IPS-NIHi7 (cell line): ENCODE data around the gene UBE2Z.
A peak's percentile ranks its signal among the peaks of the same experiment; 100 is the strongest.
"Not testable (repeated sequence)": the region's sequence is repeated elsewhere in the genome, so short reads cannot be mapped to it uniquely, and the experiment has no call there.

Experiments
- DNase-seq: peaks from one replicate; pipeline ENCODE4 v3.0.0; 2012; ENCODE audit warnings: mixed read lengths; ENCODE audit errors: extremely low spot score

The UBE2Z gene

GRCh38 chr17:48908047-48908843, at the start of gene UBE2Z:
Gene UBE2Z (plus strand): TSS chr17:48908407. CDS start chr17:48908504, 97 bp downstream.
- DNase-seq, result peak; percentile 96

- no peak for DNase-seq
Measured at GRCh38 chr17:48860034-48860433, 48.2 kb upstream of the UBE2Z start.

GRCh38 chr17:48860456-48860855, 47.8 kb upstream of the UBE2Z start:
- DNase-seq, result no peak

- DNase-seq, result no peak
Measured at GRCh38 chr17:48868916-48869500, 39.2 kb upstream of the UBE2Z start.

- no peak for DNase-seq
Measured at GRCh38 chr17:48869821-48870318, 38.3 kb upstream of the UBE2Z start.

GRCh38 chr17:48871035-48871550, 37.1 kb upstream of the UBE2Z start:
- DNase-seq, result no peak

GRCh38 chr17:48871551-48872351, 36.5 kb upstream of the UBE2Z start:
- DNase-seq, result no peak

- not testable (repeated sequence) for DNase-seq
Measured at GRCh38 chr17:48872409-48872808, 35.8 kb upstream of the UBE2Z start.

- DNase-seq, result no peak
Measured at GRCh38 chr17:48873209-48873608, 35.0 kb upstream of the UBE2Z start.

- no peak for DNase-seq
Measured at GRCh38 chr17:48873696-48874443, 34.3 kb upstream of the UBE2Z start.

GRCh38 chr17:48878920-48879898, 29.0 kb upstream of the UBE2Z start:
- peak; percentile 88 for DNase-seq

- no peak for DNase-seq
Measured at GRCh38 chr17:48882272-48882671, 25.9 kb upstream of the UBE2Z start.

- no peak for DNase-seq
Measured at GRCh38 chr17:48883171-48883570, 25.0 kb upstream of the UBE2Z start.

- DNase-seq, result no peak
Measured at GRCh38 chr17:48890086-48890485, 18.1 kb upstream of the UBE2Z start.

- no peak for DNase-seq
Measured at GRCh38 chr17:48892940-48893645, 15.1 kb upstream of the UBE2Z start.

GRCh38 chr17:48893646-48894508, 14.3 kb upstream of the UBE2Z start:
- no peak for DNase-seq

GRCh38 chr17:48894886-48895285, 13.3 kb upstream of the UBE2Z start:
- no peak for DNase-seq

GRCh38 chr17:48901241-48901640, 7.0 kb upstream of the UBE2Z start:
- no peak for DNase-seq

- DNase-seq, result no peak
Measured at GRCh38 chr17:48903401-48903800, 4.8 kb upstream of the UBE2Z start.
